Measurements from ENCODE around the gene SH3BGR. TPM values are rescaled to one million over a fixed set of nuclear protein-coding genes. Genes with fewer than 3 reads are reported as not detected.

The SH3BGR gene
- total RNA-seq, 1 donor from 2014 or later = 2.2 TPM

DNA sequence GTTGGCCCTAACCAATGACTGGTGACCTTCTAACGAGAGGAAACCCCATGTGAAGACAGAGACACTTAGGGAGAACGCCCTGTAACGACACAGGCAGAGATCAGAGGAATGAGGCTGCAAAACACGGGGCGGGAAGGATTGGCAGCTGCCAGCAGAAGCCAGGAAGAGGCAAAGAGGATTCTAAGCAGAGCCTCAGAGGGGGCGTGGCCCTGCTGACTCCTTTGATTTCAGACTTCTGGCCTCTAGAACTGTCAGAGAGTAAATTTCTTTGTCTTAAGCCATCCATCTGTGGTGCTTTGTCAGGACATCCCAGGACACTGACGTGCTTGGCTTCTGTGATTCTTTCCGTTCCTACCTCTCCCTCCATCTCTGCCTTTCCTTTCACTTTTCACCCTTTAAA is 79.3 kb downstream of the SH3BGR start:
- H3K9me3 Mint-ChIP-seq = no peaks in the 10 kb centered on the region
- DNase-seq (ENCODE audit: extremely low spot score, unreplicated experiment) = no peak
- no peaks in the 10 kb centered on the region for H3K27me3 Mint-ChIP-seq
- peaks cover 13% of the 10 kb centered on the region for H3K4me1 Mint-ChIP-seq (ENCODE audit: unreplicated experiment)
- no peak overlapping the region for H3K4me3 Mint-ChIP-seq
- TF ChIP-seq, protein P1, sequence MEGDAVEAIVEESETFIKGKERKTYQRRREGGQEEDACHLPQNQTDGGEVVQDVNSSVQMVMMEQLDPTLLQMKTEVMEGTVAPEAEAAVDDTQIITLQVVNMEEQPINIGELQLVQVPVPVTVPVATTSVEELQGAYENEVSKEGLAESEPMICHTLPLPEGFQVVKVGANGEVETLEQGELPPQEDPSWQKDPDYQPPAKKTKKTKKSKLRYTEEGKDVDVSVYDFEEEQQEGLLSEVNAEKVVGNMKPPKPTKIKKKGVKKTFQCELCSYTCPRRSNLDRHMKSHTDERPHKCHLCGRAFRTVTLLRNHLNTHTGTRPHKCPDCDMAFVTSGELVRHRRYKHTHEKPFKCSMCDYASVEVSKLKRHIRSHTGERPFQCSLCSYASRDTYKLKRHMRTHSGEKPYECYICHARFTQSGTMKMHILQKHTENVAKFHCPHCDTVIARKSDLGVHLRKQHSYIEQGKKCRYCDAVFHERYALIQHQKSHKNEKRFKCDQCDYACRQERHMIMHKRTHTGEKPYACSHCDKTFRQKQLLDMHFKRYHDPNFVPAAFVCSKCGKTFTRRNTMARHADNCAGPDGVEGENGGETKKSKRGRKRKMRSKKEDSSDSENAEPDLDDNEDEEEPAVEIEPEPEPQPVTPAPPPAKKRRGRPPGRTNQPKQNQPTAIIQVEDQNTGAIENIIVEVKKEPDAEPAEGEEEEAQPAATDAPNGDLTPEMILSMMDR (conservative IDR thresholded peaks at IDR 0.05) = no peak
- H3K27ac Mint-ChIP-seq = no peak overlapping the region
- no peaks in the 10 kb centered on the region for H3K36me3 Mint-ChIP-seq

DNA sequence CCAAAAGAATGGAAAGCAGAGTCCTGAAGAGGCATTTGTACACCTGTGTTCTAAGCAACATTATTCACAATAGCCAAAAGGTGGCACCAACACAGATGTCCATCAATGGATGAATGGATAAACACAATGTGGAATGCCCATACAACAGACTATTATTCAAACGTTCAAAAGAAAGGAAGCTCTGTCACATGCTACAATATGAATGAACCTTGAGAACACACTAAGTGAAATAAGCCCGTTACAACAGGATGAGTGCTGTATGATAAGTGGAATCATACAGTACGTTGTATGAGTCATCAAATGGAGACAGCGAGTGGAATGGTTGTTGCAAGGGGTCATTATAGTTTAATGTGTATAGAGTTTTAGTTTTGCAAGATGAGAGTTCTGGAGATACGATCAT is 80.1 kb downstream of the SH3BGR start:
- H3K27ac Mint-ChIP-seq = no peak overlapping the region
- H3K4me3 Mint-ChIP-seq = no peak overlapping the region
- H3K9me3 Mint-ChIP-seq = no peaks in the 10 kb centered on the region
- no peaks in the 10 kb centered on the region for H3K36me3 Mint-ChIP-seq
- H3K27me3 Mint-ChIP-seq = no peaks in the 10 kb centered on the region
- DNase-seq (ENCODE audit: extremely low spot score, unreplicated experiment) = no peak
- TF ChIP-seq, protein P1 (conservative IDR thresholded peaks at IDR 0.05) = no peak
- peaks cover 13% of the 10 kb centered on the region for H3K4me1 Mint-ChIP-seq (ENCODE audit: unreplicated experiment)

DNA sequence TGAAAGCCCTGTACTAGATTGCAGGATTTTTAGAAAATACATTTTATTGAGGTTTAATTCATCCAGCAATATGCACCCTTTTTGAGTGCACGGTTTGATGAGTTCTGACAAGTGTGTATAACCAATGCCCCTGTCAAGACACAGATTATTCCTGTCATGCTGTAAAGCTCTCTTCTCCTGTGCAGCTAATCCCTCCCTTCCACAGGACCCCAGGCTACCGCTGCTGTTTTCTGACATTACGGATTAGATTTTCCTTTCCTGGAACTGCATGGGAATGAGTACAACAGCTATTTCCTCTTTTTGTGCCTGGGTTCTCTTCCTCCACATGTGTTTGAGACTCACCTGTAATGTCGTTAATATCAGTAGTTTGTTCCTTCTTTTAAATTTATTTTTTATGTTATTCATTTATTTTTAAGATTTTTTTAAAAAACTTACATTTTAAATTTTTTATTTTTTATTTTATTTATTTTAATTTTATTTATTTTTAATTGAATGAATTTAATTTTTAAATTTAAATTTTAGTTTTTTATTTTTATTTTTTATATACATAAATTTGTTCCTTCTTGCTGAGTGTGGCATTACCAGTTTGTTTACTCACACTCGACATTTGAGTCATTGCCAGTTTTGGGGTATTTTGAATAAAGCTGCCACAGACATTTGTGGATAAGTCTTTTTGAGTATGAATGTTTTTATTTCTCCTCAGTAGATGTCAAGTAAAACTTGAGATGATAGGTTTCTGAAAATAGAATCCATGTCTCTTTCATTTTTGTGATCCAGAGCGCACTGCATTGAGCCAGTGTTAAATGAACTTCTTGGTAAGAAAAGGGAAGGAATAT is 82.0 kb downstream of the SH3BGR start:
- Mint-ChIP-seq H3K4me3 (no peak overlapping the region), H3K27ac (no peak overlapping the region), H3K9me3 (no peaks in the 10 kb centered on the region), H3K27me3 (no peaks in the 10 kb centered on the region), H3K4me1 (ENCODE audit: unreplicated experiment) (no peaks in the 10 kb centered on the region), H3K36me3 (no peaks in the 10 kb centered on the region)
- TF ChIP-seq, protein P1 (conservative IDR thresholded peaks at IDR 0.05) = no peak
- no peak for DNase-seq (ENCODE audit: extremely low spot score, unreplicated experiment)

DNA sequence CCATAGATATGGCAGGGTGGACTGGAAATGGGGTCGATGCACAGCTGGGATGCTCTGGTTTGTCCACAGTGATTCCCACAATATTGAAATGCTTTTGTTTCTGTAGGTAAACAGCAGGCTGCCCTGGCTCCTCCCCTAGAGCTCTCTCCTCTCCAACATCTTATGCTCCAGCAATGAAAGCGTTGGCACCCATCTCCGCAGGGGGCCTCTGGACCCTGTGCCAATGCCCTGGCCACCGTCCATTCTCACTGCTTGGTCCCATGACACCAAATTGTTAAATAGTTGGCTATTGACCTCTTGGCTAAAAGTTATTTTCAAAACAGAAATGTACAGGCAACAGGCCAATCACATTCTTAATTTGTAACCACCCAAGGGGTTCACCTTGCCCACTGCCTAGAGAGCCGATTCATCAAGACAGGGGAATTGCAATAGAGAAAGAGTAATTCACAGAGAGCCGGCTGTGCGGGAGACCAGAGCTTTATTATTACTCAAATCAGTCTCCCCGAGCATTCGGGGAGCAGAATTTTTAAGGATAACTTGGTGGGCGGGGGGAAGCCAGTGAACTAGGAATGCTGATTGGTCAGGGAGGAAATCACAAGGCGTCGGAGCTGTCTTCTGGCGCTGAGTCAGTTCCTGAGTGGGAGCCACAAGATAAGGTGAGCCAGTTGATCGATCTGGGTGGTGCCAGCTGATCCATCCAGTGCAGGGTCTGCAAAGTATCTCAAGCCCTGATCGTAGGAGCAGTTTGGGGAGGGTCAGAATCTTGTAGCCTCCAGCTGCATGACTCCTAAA is 84.1 kb downstream of the SH3BGR start:
- no peak overlapping the region for H3K27ac Mint-ChIP-seq
- H3K4me1 Mint-ChIP-seq (ENCODE audit: unreplicated experiment) = no peaks in the 10 kb centered on the region
- DNase-seq (ENCODE audit: extremely low spot score, unreplicated experiment) = no peak
- no peaks in the 10 kb centered on the region for H3K36me3 Mint-ChIP-seq
- H3K9me3 Mint-ChIP-seq = no peaks in the 10 kb centered on the region
- H3K27me3 Mint-ChIP-seq = no peaks in the 10 kb centered on the region
- TF ChIP-seq, protein P1 (conservative IDR thresholded peaks at IDR 0.05) = no peak
- no peak overlapping the region for H3K4me3 Mint-ChIP-seq

DNA sequence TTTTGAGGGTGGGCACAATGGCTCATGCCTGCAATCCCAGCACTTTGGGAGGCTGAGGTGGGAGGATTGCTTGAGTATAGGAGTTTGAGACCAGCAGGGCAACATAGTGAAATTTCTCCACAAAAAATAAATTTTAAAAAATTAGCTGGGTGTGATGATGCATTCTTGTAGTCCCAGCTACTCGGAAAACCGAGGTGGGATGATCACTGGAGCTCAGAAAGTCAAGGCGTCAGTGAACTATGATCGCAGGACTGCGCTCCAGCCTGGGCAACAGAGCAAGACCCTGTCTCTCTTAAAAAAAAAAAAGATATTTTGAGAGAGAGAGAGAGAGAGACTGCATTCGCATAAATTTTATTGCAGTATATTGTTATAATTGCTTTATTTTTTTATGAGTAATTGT is 85.1 kb downstream of the SH3BGR start:
- no peaks in the 10 kb centered on the region for H3K9me3 Mint-ChIP-seq
- no peak overlapping the region for H3K27ac Mint-ChIP-seq
- H3K4me1 Mint-ChIP-seq (ENCODE audit: unreplicated experiment) = no peaks in the 10 kb centered on the region
- DNase-seq (ENCODE audit: extremely low spot score, unreplicated experiment) = no peak
- TF ChIP-seq, protein P1 (conservative IDR thresholded peaks at IDR 0.05) = no peak
- H3K27me3 Mint-ChIP-seq = no peaks in the 10 kb centered on the region
- no peak overlapping the region for H3K4me3 Mint-ChIP-seq
- H3K36me3 Mint-ChIP-seq = peaks cover 3% of the 10 kb centered on the region
